ENCODE results near the gene SLC12A2.

Gene SLC12A2

GRCh38 chr5:128156521-128156920 is 73.0 kb downstream of the SLC12A2 start:
- no peak overlapping the region for H3K4me3 ChIP-seq (ENCODE audit: low read depth, low read length)
- TF ChIP-seq CTCF (IDR thresholded peaks at IDR 0.05; ENCODE audit: low read depth, low read length) = no peak

- TF ChIP-seq CTCF (IDR thresholded peaks at IDR 0.05; ENCODE audit: low read depth, low read length) = no peak
- H3K4me3 ChIP-seq (ENCODE audit: low read depth, low read length) = no peak overlapping the region
These were observed 74.8 kb downstream of the SLC12A2 start for GRCh38 chr5:128158342-128158741.

- no peak overlapping the region for H3K4me3 ChIP-seq (ENCODE audit: low read depth, low read length)
- TF ChIP-seq CTCF (IDR thresholded peaks at IDR 0.05; ENCODE audit: low read depth, low read length) = no peak
These were observed 80.4 kb downstream of the SLC12A2 start for GRCh38 chr5:128163991-128164390.

GRCh38 chr5:128169401-128170017 is 85.9 kb downstream of the SLC12A2 start:
- H3K4me3 ChIP-seq (ENCODE audit: low read depth, low read length) = no peak overlapping the region
- TF ChIP-seq CTCF (IDR thresholded peaks at IDR 0.05; ENCODE audit: low read depth, low read length) = no peak

GRCh38 chr5:128172102-128172501 is 88.5 kb downstream of the SLC12A2 start:
- no peak overlapping the region for H3K4me3 ChIP-seq (ENCODE audit: low read depth, low read length)
- no peak for TF ChIP-seq CTCF (IDR thresholded peaks at IDR 0.05; ENCODE audit: low read depth, low read length)

GRCh38 chr5:128174951-128175350 is 91.4 kb downstream of the SLC12A2 start:
- no peak overlapping the region for H3K4me3 ChIP-seq (ENCODE audit: low read depth, low read length)
- TF ChIP-seq CTCF (IDR thresholded peaks at IDR 0.05; ENCODE audit: low read depth, low read length) = no peak

- no peak overlapping the region for H3K4me3 ChIP-seq (ENCODE audit: low read depth, low read length)
- TF ChIP-seq CTCF (IDR thresholded peaks at IDR 0.05; ENCODE audit: low read depth, low read length) = no peak
These were observed 108.8 kb downstream of the SLC12A2 start for GRCh38 chr5:128192368-128192767.
